Fibroblast of skin of scalp (primary cell): ENCODE measurements around the gene ZNF652.
"Not testable (repeated sequence)": the region's sequence is repeated elsewhere in the genome, so short reads cannot be mapped to it uniquely, and the experiment has no call there.

ENCODE experiments used
- DNase-seq: peaks from one replicate; pipeline ENCODE4 v3.0.0-alpha.2; 2013

Gene ZNF652

GRCh38 chr17:49299996-49300395 is 62.1 kb downstream of the ZNF652 start:
- DNase-seq = no peak

DNA sequence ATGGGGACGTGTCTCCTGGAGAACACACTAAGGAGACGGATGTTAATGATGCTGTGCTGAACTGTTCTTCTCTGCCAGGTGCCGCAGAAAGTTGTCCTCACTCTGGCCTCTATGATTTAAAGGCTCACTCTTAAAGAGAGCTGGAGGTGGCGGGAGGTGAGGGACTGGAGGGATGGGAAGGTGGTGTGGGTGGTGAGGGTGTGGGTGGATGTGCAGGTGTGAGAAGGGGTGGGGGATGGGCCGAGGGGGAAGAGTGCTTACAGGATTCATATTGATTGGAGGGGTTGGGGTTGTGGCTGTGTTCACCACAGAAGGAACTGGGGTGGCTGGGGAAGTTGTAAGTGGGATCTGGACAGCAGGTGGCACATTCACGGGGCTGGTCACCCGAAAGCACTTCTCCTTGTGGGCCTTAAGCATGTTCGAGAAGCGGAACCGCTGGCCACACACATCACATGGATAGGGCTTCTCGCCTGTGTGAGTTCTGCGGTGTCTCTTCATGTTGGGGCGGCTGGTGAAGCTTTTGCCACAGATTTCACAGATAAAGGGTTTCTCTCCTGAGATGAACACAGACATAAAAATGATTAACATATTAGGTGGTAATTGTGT is 63.6 kb downstream of the ZNF652 start:
- no peak for DNase-seq

- no peak for DNase-seq
Measured at GRCh38 chr17:49297141-49297540, 64.9 kb downstream of the ZNF652 start.

- DNase-seq = no peak
Measured at GRCh38 chr17:49294122-49294521, 67.9 kb downstream of the ZNF652 start.

DNA sequence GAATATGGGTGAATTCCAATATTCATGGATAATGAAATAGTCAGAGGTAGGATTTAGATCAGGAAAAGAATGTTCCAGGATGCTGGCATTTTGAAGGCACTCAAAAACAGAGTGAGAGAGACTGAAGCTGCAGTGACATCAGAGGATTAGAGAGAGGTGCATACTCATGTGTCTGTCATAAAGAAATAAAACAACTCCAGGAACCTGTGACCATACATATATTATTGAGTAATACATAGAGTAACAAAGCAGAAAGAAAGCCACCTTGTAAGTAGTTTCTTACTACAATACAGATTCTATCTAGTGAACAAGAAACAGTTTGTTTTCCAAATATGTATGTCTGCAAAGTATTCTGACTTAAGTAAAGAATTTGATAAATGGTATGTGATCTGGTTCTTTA is 69.1 kb downstream of the ZNF652 start:
- DNase-seq = no peak

GRCh38 chr17:49291929-49292328 is 70.1 kb downstream of the ZNF652 start:
- DNase-seq = no peak

DNA sequence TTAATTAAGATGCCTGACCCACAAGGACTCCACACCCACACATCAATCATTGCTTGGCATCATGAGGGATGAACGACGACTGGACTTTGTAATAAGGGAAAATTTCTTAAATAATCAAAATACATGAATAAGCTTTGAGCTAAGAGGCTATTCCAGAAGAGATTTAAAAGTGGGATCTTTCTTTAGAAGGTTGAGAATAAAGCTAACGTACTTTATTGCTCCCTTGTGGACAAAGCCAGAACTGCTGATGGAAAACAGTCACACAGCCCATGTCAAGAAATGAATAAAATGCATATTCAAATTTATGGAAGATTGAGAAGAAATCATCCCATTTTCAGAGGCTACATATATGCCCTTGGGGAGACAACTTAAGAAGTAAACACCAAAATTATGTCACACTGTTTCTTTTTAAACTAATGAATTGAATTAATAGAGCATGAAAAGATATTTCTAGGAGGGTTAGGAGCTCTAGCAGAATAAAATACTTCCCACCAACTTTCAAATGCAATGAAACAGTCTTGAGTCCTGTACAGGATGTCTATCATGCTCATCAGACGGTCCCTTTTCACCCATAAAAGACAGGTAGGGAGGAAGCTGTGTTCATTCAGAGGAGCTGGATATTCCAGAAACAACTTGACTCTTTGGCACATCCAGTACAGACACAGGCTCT is 71.2 kb downstream of the ZNF652 start:
- DNase-seq = peak; percentile 35

DNA sequence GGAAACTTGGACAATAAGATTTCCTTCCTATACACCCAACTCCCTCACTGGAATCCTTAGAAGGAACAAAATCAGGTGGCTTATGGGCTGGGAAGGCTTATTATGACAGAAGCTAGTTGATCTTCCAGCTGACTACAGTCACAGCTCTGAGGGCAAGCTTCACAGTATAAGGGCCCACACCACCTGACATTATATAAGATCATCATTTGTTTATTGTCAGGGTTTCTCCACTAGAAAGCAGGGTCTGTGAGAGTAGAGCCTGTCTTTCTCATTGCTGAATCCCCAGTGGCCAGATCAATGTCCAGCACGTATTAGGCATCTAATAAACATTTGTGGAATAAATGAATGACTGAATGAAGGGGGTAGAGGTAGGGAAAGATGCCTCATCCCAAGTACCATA is 73.7 kb downstream of the ZNF652 start:
- DNase-seq = no peak

GRCh38 chr17:49287481-49287880 is 74.6 kb downstream of the ZNF652 start:
- no peak for DNase-seq

DNA sequence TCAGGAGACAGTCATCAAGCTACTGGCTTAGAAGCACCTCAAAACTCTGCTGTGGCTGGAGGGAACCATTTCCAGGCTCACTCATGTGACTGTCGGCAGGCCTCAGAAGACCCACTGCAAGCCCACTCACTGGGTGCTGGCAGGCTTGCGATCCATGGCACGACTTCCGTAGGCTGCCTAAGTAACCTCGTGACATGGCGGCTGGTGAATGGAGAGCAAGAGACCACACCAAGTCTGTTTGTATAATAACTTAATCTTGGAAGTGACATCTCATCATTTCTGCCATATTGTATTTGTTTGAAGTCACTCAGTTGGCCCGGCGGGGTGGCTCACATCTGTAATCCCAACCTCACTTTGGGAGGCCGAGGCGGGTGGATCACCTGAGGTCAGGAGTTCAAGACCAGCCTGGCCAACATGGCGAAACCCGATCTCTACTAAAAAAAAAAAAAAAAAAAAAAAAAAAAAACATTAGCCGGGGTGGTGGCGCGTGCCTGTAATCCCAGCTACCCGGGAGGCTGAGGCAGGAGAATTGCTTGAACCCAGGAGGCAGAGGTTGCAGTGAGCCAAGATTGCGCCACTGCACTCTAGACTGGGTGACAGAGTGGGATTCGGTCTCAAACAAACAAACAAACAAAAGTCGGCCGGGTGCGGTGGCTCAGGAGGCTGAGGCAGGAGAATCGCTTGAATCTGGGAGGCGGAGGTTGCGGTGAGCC is 75.6 kb downstream of the ZNF652 start:
- not testable (repeated sequence) for DNase-seq

GRCh38 chr17:49285716-49286115 is 76.3 kb downstream of the ZNF652 start:
- no peak for DNase-seq

DNA sequence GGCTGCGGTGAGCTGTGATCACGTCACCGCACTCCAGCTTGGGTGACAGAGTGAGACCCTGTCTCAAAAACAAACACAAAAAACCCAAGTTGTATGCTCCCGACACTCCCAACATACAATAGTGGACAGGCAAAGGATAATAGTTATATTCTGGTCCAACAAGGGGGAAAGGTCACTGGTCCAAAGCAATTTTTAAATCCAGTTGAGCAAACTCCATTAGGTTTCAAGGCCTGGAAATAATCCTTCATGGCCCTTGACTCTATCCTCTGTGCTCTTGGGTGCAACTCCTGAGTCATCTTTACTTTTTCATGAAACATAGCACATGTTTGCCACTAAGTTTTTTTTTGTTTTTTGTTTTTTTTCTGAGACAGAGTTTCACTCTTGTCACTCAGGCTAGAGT is 81.1 kb downstream of the ZNF652 start:
- no peak for DNase-seq

DNA sequence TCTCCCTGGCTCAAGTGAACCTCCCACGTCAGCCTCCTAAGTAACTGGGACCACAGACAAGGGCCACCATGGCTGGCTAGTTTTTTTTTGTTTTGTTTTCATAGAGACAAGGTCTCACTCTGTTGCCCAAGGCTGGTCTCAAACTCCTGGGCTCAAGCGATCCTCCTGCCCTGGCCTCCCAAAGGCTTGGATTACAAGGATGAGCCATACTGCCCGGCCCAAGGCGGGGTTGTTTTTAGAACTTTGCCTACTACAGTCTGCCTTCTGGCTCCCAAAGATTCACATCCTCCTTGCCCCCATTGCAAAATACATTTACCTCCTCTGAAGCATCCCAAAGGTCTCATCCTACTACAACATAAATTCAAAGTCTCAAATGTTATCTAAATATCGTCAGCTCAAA is 82.0 kb downstream of the ZNF652 start:
- no peak for DNase-seq

DNA sequence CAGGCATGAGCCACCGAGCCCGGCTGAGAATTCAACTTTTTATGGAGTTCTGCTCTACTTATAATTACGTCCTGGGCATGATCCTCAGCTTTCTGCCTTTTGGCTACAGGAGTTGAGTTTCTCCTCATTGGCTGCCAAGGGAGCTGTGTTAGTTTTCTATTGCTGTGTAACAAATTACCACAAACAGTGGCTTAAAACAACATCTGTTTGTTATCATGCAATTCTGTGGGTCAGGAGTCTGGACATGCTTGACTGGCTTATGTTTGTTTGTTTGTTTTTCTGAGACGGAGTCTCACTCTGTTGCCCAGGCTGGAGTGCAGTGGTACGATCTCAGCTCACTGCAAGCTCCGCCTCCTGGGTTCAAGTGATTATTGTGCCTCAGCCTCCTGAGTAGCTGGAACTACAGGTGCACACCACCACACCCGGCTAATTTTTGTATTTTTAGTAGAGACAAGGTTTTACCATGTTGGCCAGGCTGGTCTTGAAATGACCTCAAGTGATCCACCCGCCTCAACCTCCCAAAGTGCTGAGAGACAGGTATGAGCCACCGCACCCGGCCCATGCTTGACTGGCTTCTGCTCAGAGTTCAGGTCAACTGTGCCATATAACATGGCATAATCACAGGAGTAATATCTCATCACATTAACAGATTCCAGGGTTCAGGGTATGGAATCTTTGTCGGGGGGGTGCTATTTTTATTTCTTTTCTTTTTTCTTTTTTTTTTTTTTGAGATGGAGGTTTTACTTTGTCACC is 82.6 kb downstream of the ZNF652 start:
- DNase-seq = not testable (repeated sequence)

DNA sequence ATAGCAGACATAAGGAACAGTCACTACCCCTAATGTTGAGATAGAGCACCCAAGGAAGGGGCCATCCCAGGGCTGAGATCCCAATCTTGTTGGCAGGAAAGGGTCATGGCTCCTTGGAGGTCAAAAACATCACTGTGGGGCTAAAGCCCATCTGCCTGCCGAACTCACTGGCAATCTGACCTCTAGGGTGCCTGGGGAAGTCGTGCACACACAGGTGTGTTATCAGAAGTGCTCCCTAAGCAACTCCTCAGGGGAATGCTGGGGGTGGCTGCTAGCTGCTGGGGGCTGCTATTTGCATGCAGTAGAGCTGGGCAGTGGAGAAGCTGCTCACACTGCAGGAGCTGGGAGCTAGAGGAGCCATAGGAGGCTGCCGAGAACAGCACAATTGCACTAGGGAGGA is 84.0 kb downstream of the ZNF652 start:
- no peak for DNase-seq

DNA sequence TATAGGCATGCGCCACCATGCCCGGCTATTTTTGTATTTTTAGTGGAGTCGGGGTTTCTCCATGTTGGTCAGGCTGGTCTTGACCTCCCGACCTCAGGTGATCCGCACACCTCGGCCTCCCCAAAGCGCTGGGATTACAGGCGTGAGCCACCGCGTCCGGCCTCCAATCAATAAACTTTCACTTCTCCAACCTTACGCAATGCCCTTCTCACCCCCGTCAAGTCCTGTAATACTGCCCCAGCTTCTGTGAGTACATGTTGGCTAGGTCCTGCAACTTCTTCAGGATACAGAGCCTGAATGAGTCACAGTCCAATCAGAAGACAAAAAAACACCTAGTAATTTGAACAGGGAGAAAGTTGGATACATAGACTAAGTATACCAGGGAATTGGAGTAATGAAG is 84.4 kb downstream of the ZNF652 start:
- DNase-seq = no peak

GRCh38 chr17:49275981-49276380 is 86.1 kb downstream of the ZNF652 start:
- DNase-seq = not testable (repeated sequence)

GRCh38 chr17:49269356-49269755 is 92.7 kb downstream of the ZNF652 start:
- no peak for DNase-seq

DNA sequence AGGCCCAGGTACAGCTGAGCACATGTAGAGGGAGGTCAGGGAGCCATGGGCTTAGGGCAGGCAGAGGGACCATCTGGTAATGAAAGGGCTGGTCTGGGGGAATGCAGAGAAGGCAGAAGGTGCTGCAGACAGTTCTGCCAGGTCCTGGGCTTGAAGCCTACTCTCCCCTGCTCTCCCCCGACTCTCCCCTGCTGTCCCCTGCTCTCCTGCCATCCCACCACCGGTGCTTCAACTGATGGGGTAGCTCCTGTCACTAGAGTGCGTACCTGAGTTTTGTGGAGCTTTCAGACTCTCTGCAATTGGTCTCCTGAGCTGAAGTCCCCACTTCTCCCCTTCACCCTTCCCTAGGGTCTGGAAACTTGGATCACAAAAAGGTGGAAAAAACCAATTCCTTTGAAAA is 94.1 kb downstream of the ZNF652 start:
- no peak for DNase-seq

- DNase-seq = no peak
Measured at GRCh38 chr17:49266233-49266632, 95.8 kb downstream of the ZNF652 start.

DNA sequence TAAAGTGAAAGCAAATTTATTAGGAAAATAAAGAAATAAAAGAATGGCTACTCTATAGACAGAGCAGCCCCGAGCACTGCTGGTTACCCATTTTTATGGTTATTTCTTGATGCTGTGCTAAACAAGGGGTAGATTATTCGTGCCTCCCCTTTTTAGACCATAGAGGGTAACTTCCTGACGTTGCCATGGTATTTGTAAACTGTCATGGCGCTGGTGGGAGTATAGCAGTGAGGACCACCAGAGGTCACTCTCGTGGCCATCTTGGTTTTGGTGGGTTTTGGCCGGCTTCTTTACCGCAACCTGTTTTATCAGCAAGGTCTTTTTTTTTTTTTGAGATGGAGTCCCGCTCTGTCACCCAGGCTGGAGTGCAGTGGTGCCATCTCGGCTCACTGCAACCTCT is 100.5 kb downstream of the ZNF652 start:
- not testable (repeated sequence) for DNase-seq

DNA sequence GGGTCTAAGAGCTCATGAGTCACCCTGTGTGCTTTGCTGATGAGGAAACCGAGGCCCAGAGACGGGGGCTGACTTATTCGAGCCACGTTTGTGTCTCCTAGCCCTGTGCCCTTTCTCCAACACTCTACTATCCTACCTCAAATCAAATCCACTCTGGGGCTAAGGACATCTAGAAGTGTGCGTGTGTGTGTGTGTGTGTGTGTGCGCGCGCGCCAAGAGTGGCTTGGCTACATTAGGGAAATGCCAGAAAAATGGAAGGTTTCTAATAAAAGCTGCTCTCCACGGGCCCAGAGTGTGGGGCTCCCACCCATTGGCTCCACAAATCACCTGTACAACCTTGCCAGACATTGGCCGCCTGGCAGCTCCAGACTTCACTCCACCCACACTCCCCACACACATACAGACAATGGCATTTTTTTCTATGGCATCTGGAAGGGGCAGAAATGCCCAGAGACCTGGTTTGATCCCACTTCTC is 101.2 kb downstream of the ZNF652 start:
- DNase-seq = no peak
